Activated CD8-positive, alpha-beta T cell treated with anti-CD3 and anti-CD28 coated beads for 36 hours (primary cell): ENCODE measurements around the gene ALS2CL. TPM values are rescaled to one million over a fixed set of nuclear protein-coding genes. Genes with fewer than 3 reads are reported as not detected.
"Not testable (repeated sequence)": the region's sequence is repeated elsewhere in the genome, so short reads cannot be mapped to it uniquely, and the experiment has no call there.

ENCODE experiments used
- ATAC-seq: fragments of 200-7000 bp; cut with Tn5 transposase; one replicate; pipeline ENCODE4 v1.10.0; 2021; ENCODE audit warnings: mild to moderate bottlenecking, moderate library complexity
- CTCF ChIA-PET: fragments of 350-600 bp; sonication (Branson Sonifier 250); formaldehyde crosslinking; loops from one replicate; lab custom pipeline; 2021; ENCODE audit warnings: antibody characterized with exemption; lab: Charles Lee
- POLR2A ChIA-PET: fragments of 350-600 bp; sonication (Branson Sonifier 250); formaldehyde crosslinking; loops from one replicate; lab custom pipeline; 2021; ENCODE audit warnings: antibody characterized with exemption; lab: Charles Lee
- DNase-seq: peaks from one replicate; pipeline ENCODE4 v3.0.0-alpha.2; 2020
- H3K27ac Mint-ChIP-seq: one replicate; pipeline ENCODE4 v1.8.0; 2021; ENCODE audit warnings: mild to moderate bottlenecking, mixed read lengths
- H3K27me3 Mint-ChIP-seq: one replicate; pipeline ENCODE4 v1.8.0; 2021; ENCODE audit warnings: mixed read lengths
- H3K36me3 Mint-ChIP-seq: one replicate; pipeline ENCODE4 v1.8.0; 2021; ENCODE audit warnings: low read depth, mixed read lengths
- H3K4me1 Mint-ChIP-seq: one replicate; pipeline ENCODE4 v1.8.0; 2021; ENCODE audit warnings: low read depth, mixed read lengths
- H3K4me3 Mint-ChIP-seq: one replicate; pipeline ENCODE4 v1.8.0; 2021; ENCODE audit warnings: mild to moderate bottlenecking, moderate library complexity, mixed read lengths
- H3K9me3 Mint-ChIP-seq: one replicate; pipeline ENCODE4 v1.8.0; 2021; ENCODE audit warnings: mixed read lengths
- CTCF ChIP-seq: fragments of 200-600 bp; IDR thresholded peaks from one replicate; pipeline ENCODE4 v1.8.0; 2022; ENCODE audit warnings: antibody characterized with exemption, mild to moderate bottlenecking
- intact Hi-C: fragments of 100-400 bp; cut with micrococcal nuclease; formaldehyde crosslinking; loops from one replicate; pipeline ENCODE4 v1.10.0; 2022
- total RNA-seq, 2 experiments: library from RNA; stranded (reverse); gene quantifications; one replicate each; pipeline ENCODE4 v1.2.3, GENCODE V29; 2021

Gene ALS2CL
- 1 to 10 TPM; 1.7 to 2.0 TPM for total RNA-seq

- no peak within 1 kb of the TSS for H3K27ac Mint-ChIP-seq
- H3K4me1 Mint-ChIP-seq = peaks cover 29% of the 10 kb centered on the region
- TF ChIP-seq CTCF = no peak
- CTCF ChIA-PET = interaction anchor here (1.0 to 1.8 kb wide), 5 partner anchors 9 to 204 kb away, joined by 3 to 5 read pairs (median 3); no protein-coding TSS in a partner anchor
- H3K36me3 Mint-ChIP-seq = no peaks in the 10 kb centered on the region
- ATAC-seq (peak; percentile 67), DNase-seq (peak; percentile 62)
- no peaks in the 10 kb centered on the region for H3K9me3 Mint-ChIP-seq
- H3K27me3 Mint-ChIP-seq = no peaks in the 10 kb centered on the region
- intact Hi-C loops = no loop called here
- peak within 1 kb of the TSS; percentile 70 for H3K4me3 Mint-ChIP-seq
- POLR2A ChIA-PET = interaction anchor here (0.9 kb wide), 1 partner anchor 11 kb away, joined by 3 read pairs; no protein-coding TSS in a partner anchor
Measured at GRCh38 chr3:46693038-46693891, at the start of gene ALS2CL. Gene ALS2CL (minus strand): TSS chr3:46693679. CDS start chr3:46689440, 4,239 bp downstream.

- POLR2A ChIA-PET = no interaction called here
- intact Hi-C loops = no loop called here
- peaks cover 2% of the 10 kb centered on the region for H3K27me3 Mint-ChIP-seq
- no peak overlapping the region for H3K4me3 Mint-ChIP-seq
- TF ChIP-seq CTCF = no peak
- no peaks in the 10 kb centered on the region for H3K9me3 Mint-ChIP-seq
- H3K27ac Mint-ChIP-seq = no peak overlapping the region
- ATAC-seq = no peak
- no peak for DNase-seq
- H3K36me3 Mint-ChIP-seq = no peaks in the 10 kb centered on the region
- CTCF ChIA-PET = no interaction called here
- no peaks in the 10 kb centered on the region for H3K4me1 Mint-ChIP-seq
Measured at GRCh38 chr3:46742992-46743585, 49.6 kb upstream of the ALS2CL start.

GRCh38 chr3:46739565-46739964 lies 46.1 kb upstream of the ALS2CL start:
- H3K27me3 Mint-ChIP-seq, CTCF ChIA-PET, POLR2A ChIA-PET, H3K36me3 Mint-ChIP-seq, DNase-seq, H3K4me3 Mint-ChIP-seq, H3K9me3 Mint-ChIP-seq, H3K27ac Mint-ChIP-seq, ATAC-seq, H3K4me1 Mint-ChIP-seq, intact Hi-C loops: not testable (repeated sequence)

GRCh38 chr3:46737329-46737731 lies 43.9 kb upstream of the ALS2CL start:
- TF ChIP-seq CTCF = no peak
- Mint-ChIP-seq H3K36me3 (no peaks in the 10 kb centered on the region), H3K4me1 (no peaks in the 10 kb centered on the region), H3K4me3 (no peak overlapping the region), H3K27ac (no peak overlapping the region), H3K9me3 (no peaks in the 10 kb centered on the region), H3K27me3 (peaks cover 4% of the 10 kb centered on the region)
- ChIA-PET CTCF (interaction anchor here (0.9 kb wide), 1 partner anchor 130 kb away, joined by 3 read pairs; no protein-coding TSS in a partner anchor), POLR2A (no interaction called here)
- DNase-seq (no peak), ATAC-seq (no peak)
- intact Hi-C loops = no loop called here

GRCh38 chr3:46736006-46736872 lies 42.8 kb upstream of the ALS2CL start:
- Mint-ChIP-seq H3K36me3 (no peaks in the 10 kb centered on the region), H3K4me3 (no peak overlapping the region), H3K27ac (no peak overlapping the region), H3K4me1 (no peaks in the 10 kb centered on the region), H3K27me3 (peaks cover 4% of the 10 kb centered on the region), H3K9me3 (no peaks in the 10 kb centered on the region)
- intact Hi-C loops = no loop called here
- DNase-seq = no peak
- no peak for ATAC-seq
- ChIA-PET CTCF (interaction anchor here (0.9 kb wide), 1 partner anchor 131 kb away, joined by 3 read pairs; no protein-coding TSS in a partner anchor), POLR2A (interaction anchor here (0.6 kb wide), 1 partner anchor 41 kb away, joined by 3 read pairs; no protein-coding TSS in a partner anchor)
- no peak for TF ChIP-seq CTCF
